ENCODE data around the gene TRAFD1. TPM values are rescaled to one million over a fixed set of nuclear protein-coding genes. Genes with fewer than 3 reads are reported as not detected.

TRAFD1 gene
- total and polyA plus RNA-seq, 2 of the 8 experiments (the other 6 are each of a cell fraction or from before 2014, with no cell fraction given), result 18.1 to 33.1 TPM

- no peak for TF ChIP-seq ATF2 (IDR thresholded peaks at IDR 0.05; ENCODE audit: low read length)
- TF ChIP-seq FOSL1 (IDR thresholded peaks at IDR 0.05; ENCODE audit: insufficient read depth, low read depth, low read length), result no peak
- no peak for TF ChIP-seq CBX5 (IDR thresholded peaks at IDR 0.05; ENCODE audit: low read depth, low read length)
- no peak for TF ChIP-seq POU5F1 (IDR thresholded peaks at IDR 0.05; ENCODE audit: low read depth, low read length)
- no peak for TF ChIP-seq ATF3 (IDR thresholded peaks at IDR 0.05; ENCODE audit: insufficient read depth, low read depth, low read length)
- TF ChIP-seq POLR2AphosphoS5 (IDR thresholded peaks at IDR 0.05; ENCODE audit: low read depth, low read length), result no peak
- no peak for TF ChIP-seq CBX8 (IDR thresholded peaks at IDR 0.05; ENCODE audit: borderline replicate concordance, low read depth, low read length)
- TF ChIP-seq RAD21 (IDR thresholded peaks at IDR 0.05 in 1 of 2, conservative IDR thresholded peaks at IDR 0.05 in 1 of 2; ENCODE audit: low read depth in 2 of 2, low read length in 2 of 2), result no peak
These were observed 51.1 kb downstream of the TRAFD1 start (continued) for GRCh38 chr12:112176321-112177010.

All from H1 (cell line).